ENCODE data around the gene NT5C1A.

The NT5C1A gene

DNA sequence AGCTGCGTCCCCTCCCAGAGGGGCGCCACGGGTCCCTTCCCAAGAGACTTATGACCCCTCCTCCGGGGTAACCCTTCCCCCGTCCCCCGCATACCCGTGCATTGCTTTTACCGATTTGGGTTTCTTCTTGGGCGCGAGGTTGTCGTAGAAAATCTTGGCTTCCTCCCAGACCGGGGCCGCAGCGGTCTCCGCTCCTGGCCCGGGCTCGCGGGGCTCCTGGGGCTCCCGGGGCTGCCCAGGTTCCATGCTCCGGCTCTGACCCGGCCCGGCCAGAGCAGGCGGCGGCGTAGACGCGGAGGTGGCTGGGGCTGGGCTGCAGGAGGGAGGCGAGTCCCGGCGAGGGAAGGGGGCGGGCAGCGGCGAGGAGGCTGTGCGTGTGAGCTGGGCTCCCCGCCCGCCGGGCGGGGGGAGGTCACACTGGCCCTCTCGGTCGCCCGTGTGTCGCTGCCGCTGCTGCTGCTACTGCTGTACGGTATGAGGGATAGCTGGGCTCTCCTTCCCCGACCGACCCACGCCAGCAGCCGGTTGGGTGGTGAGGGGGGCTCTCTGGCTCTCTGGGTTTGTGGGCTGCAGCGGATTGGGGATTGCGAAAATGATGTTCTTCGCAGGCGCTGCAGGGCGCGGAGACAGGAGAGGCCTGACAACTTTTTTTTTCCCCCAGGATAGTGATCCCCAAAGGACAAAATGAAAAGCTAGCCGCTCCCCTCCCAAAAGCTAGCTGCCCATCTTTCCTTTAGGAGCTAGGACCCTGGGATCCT is at the start of gene NT5C1A:
NT5C1A (minus strand) TSS at position 315 of the 758 bp plus-strand sequence; CDS start at position 246, 69 bp downstream.
- no peaks in the 10 kb centered on the region for H3K79me2 ChIP-seq (ENCODE audit: insufficient read depth, low read length)
- H3K4me3 ChIP-seq (ENCODE audit: low read length, poor library complexity, severe bottlenecking), result no peak within 1 kb of the TSS
- no peaks in the 10 kb centered on the region for H3F3A ChIP-seq (ENCODE audit: low read depth)
- H3K9me2 ChIP-seq (replicated peaks; ENCODE audit: low read depth, low read length), result no peaks in the 10 kb centered on the region
- H3K36me3 ChIP-seq (ENCODE audit: insufficient read depth, low read length), result no peaks in the 10 kb centered on the region
- no peak within 1 kb of the TSS for H3K9ac ChIP-seq (ENCODE audit: low read depth, low read length, poor library complexity, severe bottlenecking)
- H3K4me1 ChIP-seq (ENCODE audit: insufficient read depth, low read length, poor library complexity, severe bottlenecking), result no peaks in the 10 kb centered on the region
- no peak within 1 kb of the TSS for H3K4me2 ChIP-seq (ENCODE audit: low read depth, low read length, poor library complexity, severe bottlenecking)
- H4K20me1 ChIP-seq (ENCODE audit: insufficient read depth, low read length, poor library complexity, severe bottlenecking), result no peaks in the 10 kb centered on the region
- no peaks in the 10 kb centered on the region for H3K27me3 ChIP-seq (ENCODE audit: insufficient read depth, low read length, poor library complexity, severe bottlenecking)
- no peak within 1 kb of the TSS for H2AFZ ChIP-seq (ENCODE audit: low read length)
- TF ChIP-seq EZH2phosphoT487 (IDR thresholded peaks at IDR 0.05; ENCODE audit: borderline replicate concordance), result no peak
- TF ChIP-seq, protein P1, sequence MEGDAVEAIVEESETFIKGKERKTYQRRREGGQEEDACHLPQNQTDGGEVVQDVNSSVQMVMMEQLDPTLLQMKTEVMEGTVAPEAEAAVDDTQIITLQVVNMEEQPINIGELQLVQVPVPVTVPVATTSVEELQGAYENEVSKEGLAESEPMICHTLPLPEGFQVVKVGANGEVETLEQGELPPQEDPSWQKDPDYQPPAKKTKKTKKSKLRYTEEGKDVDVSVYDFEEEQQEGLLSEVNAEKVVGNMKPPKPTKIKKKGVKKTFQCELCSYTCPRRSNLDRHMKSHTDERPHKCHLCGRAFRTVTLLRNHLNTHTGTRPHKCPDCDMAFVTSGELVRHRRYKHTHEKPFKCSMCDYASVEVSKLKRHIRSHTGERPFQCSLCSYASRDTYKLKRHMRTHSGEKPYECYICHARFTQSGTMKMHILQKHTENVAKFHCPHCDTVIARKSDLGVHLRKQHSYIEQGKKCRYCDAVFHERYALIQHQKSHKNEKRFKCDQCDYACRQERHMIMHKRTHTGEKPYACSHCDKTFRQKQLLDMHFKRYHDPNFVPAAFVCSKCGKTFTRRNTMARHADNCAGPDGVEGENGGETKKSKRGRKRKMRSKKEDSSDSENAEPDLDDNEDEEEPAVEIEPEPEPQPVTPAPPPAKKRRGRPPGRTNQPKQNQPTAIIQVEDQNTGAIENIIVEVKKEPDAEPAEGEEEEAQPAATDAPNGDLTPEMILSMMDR (conservative IDR thresholded peaks at IDR 0.05; ENCODE audit: low read length), result no peak
- H3K9me3 ChIP-seq (ENCODE audit: insufficient read depth, low read depth, low read length), result no peaks in the 10 kb centered on the region

DNA sequence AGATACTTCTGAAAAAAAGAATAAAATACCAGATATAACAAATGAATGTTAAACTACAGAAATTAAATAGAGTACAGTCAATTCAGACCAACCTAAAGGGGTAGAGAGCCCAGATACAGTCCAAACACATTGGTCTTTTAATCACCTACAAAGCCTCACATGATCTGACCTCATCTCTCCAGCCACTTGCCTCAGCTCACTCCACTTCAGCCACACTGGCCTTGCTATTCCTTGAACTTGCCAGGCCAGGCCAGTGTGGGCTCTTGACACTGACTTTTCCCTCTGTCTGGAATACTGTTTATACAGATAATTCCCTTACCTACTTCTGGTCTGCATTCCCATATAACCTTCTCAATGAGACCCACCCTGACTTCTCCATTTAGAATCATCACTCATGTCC is 49.8 kb upstream of the NT5C1A start:
- Histone ChIP-seq H3K4me1 (ENCODE audit: insufficient read depth, low read length, poor library complexity, severe bottlenecking) (no peaks in the 10 kb centered on the region), H2AFZ (ENCODE audit: low read length) (no peak overlapping the region), H3F3A (ENCODE audit: low read depth) (no peaks in the 10 kb centered on the region), H3K4me3 (ENCODE audit: low read length, poor library complexity, severe bottlenecking) (no peak overlapping the region), H3K27me3 (ENCODE audit: insufficient read depth, low read length, poor library complexity, severe bottlenecking) (peaks cover 7% of the 10 kb centered on the region), H3K9me3 (ENCODE audit: insufficient read depth, low read depth, low read length) (no peaks in the 10 kb centered on the region), H3K79me2 (ENCODE audit: insufficient read depth, low read length) (no peaks in the 10 kb centered on the region), H4K20me1 (ENCODE audit: insufficient read depth, low read length, poor library complexity, severe bottlenecking) (no peaks in the 10 kb centered on the region), H3K9me2 (replicated peaks; ENCODE audit: low read depth, low read length) (no peaks in the 10 kb centered on the region), H3K4me2 (ENCODE audit: low read depth, low read length, poor library complexity, severe bottlenecking) (no peak overlapping the region), H3K9ac (ENCODE audit: low read depth, low read length, poor library complexity, severe bottlenecking) (no peak overlapping the region), H3K36me3 (ENCODE audit: insufficient read depth, low read length) (no peaks in the 10 kb centered on the region)
- TF ChIP-seq, protein P1 (conservative IDR thresholded peaks at IDR 0.05; ENCODE audit: low read length), result no peak
- no peak for TF ChIP-seq EZH2phosphoT487 (IDR thresholded peaks at IDR 0.05; ENCODE audit: borderline replicate concordance)

DNA sequence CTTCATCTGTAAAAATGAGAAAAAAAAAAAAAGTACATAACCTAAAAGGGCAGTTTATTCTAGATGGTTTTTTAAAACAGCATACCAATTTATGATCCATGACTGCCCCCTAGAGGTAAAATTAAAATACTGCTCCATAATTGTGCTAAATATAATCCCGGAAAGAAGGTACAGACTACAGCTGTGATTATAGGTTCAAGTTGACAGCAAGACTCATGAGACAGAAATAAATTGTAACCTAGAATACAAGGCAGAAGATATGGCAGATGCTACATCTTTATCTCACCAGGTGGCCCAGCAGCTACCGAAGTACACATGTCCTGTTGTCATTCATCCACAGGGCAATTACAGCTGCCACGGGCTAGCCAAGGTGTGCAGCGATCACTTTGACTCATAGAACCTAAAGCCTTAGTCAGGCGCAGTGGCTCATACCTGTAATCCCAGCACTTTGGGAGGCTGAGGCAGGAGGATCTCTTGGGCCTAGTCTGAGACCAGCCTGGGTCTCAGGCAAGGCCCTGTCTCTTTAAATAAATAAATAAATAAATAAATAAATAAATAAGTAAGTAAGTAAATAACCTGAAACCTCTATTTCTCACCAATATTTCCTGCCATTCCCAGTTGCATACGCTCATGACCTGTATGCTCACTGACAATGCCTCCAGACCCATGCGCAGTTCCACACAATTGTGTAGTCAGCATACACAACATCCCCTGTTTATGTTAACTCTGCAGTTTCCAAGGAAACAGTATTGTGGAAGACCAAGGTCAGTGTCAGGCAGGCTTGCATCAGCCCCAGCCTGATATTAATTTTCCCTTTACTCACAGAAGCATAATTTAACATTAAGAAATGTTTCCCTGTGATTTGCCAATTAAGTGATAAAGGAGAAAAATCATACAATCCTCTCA is 48.4 kb upstream of the NT5C1A start:
- Histone ChIP-seq H3K4me1 (ENCODE audit: insufficient read depth, low read length, poor library complexity, severe bottlenecking) (no peaks in the 10 kb centered on the region), H3K36me3 (ENCODE audit: insufficient read depth, low read length) (no peaks in the 10 kb centered on the region), H3F3A (ENCODE audit: low read depth) (no peaks in the 10 kb centered on the region), H3K4me2 (ENCODE audit: low read depth, low read length, poor library complexity, severe bottlenecking) (no peak overlapping the region), H4K20me1 (ENCODE audit: insufficient read depth, low read length, poor library complexity, severe bottlenecking) (no peaks in the 10 kb centered on the region), H3K9ac (ENCODE audit: low read depth, low read length, poor library complexity, severe bottlenecking) (no peak overlapping the region), H2AFZ (ENCODE audit: low read length) (no peak overlapping the region), H3K4me3 (ENCODE audit: low read length, poor library complexity, severe bottlenecking) (no peak overlapping the region), H3K9me3 (ENCODE audit: insufficient read depth, low read depth, low read length) (no peaks in the 10 kb centered on the region), H3K9me2 (replicated peaks; ENCODE audit: low read depth, low read length) (no peaks in the 10 kb centered on the region), H3K79me2 (ENCODE audit: insufficient read depth, low read length) (no peaks in the 10 kb centered on the region), H3K27me3 (ENCODE audit: insufficient read depth, low read length, poor library complexity, severe bottlenecking) (no peaks in the 10 kb centered on the region)
- TF ChIP-seq, protein P1 (conservative IDR thresholded peaks at IDR 0.05; ENCODE audit: low read length), result peak; percentile 76
- no peak for TF ChIP-seq EZH2phosphoT487 (IDR thresholded peaks at IDR 0.05; ENCODE audit: borderline replicate concordance)
